Keratinocyte (primary cell): ENCODE measurements around the gene PTPRN2. TPM values are rescaled to one million over a fixed set of nuclear protein-coding genes. Genes with fewer than 3 reads are reported as not detected.

Source experiments
- DNase-seq: peaks from one replicate; pipeline ENCODE4 v3.0.0-alpha.2; 2011; ENCODE audit warnings: low read depth, missing footprints, low spot score
- FAIRE-seq: peaks from 2 replicates; lab custom pipeline; 2011; peaks lifted over from hg19 to GRCh38; lab: Jason Lieb, UNC
- H2AFZ ChIP-seq: 2 replicates; pipeline ENCODE4 v1.6.0; 2012; ENCODE audit warnings: low read length, control low read depth, inconsistent platforms; ENCODE audit not compliant: control insufficient read depth
- H3K27ac ChIP-seq: 2 replicates; pipeline ENCODE4 v1.5.1; 2011; ENCODE audit warnings: low read length; ENCODE audit not compliant: control insufficient read depth, insufficient read depth
- H3K27me3 ChIP-seq: 3 replicates; pipeline ENCODE4 v1.6.0; 2011; ENCODE audit warnings: low read length; ENCODE audit not compliant: control insufficient read depth, insufficient read depth; ENCODE audit errors: extremely low read depth
- H3K36me3 ChIP-seq, 2 experiments: 2 replicates in 1 of 2; 3 replicates in 1 of 2; pipeline ENCODE4 v1.5.1; 2011; ENCODE audit warnings: low read length in 2 of 2, mild to moderate bottlenecking in 1 of 2; ENCODE audit not compliant: control insufficient read depth in 2 of 2, insufficient read depth in 2 of 2; ENCODE audit errors: extremely low read depth in 1 of 2
- H3K4me1 ChIP-seq: 3 replicates; pipeline ENCODE4 v1.5.1; 2011; ENCODE audit warnings: low read length; ENCODE audit not compliant: control insufficient read depth, insufficient read depth; ENCODE audit errors: extremely low read depth
- H3K4me2 ChIP-seq: 3 replicates; pipeline ENCODE4 v1.6.0; 2011; ENCODE audit warnings: low read depth, low read length; ENCODE audit not compliant: control insufficient read depth, insufficient read depth; ENCODE audit errors: extremely low read depth
- H3K4me3 ChIP-seq, 3 experiments: fragments of 200-600 bp in 1 of 3; sonication (generic) in 1 of 3; 2 replicates in 2 of 3; 3 replicates in 1 of 3; pipeline ENCODE4 v1.5.1; 2011 to 2016; ENCODE audit warnings: low read length in 3 of 3, mild to moderate bottlenecking in 3 of 3, control low read depth in 2 of 3, inconsistent platforms in 1 of 3, low read depth in 1 of 3, mixed read lengths in 1 of 3, mixed run types in 1 of 3, moderate library complexity in 1 of 3; ENCODE audit not compliant: control insufficient read depth in 2 of 3, insufficient read depth in 2 of 3; ENCODE audit errors: extremely low read depth in 1 of 3
- H3K79me2 ChIP-seq: 2 replicates; pipeline ENCODE4 v1.6.0; 2012; ENCODE audit warnings: low read length; ENCODE audit not compliant: control insufficient read depth, insufficient read depth
- H3K9ac ChIP-seq: 3 replicates; pipeline ENCODE4 v1.6.0; 2011; ENCODE audit warnings: low read length; ENCODE audit not compliant: control insufficient read depth, insufficient read depth; ENCODE audit errors: extremely low read depth
- H3K9me1 ChIP-seq: 3 replicates; pipeline ENCODE4 v1.6.0; 2011; ENCODE audit warnings: low read length; ENCODE audit not compliant: control insufficient read depth, insufficient read depth; ENCODE audit errors: extremely low read depth
- H3K9me3 ChIP-seq: 2 replicates; pipeline ENCODE4 v1.5.1; 2012; ENCODE audit warnings: low read depth, low read length; ENCODE audit not compliant: control insufficient read depth
- H4K20me1 ChIP-seq: 3 replicates; pipeline ENCODE4 v1.6.0; 2011; ENCODE audit warnings: low read length; ENCODE audit not compliant: control insufficient read depth, insufficient read depth; ENCODE audit errors: extremely low read depth
- CTCF ChIP-seq, 3 experiments: IDR thresholded peaks in 1 of 3; conservative IDR thresholded peaks in 1 of 3; optimal IDR thresholded peaks in 1 of 3; 2 replicates in 2 of 3; 3 replicates in 1 of 3; pipeline versions ENCODE3 to v1.5.1; 2011; ENCODE audit warnings: low read length in 3 of 3, mild to moderate bottlenecking in 3 of 3, moderate library complexity in 2 of 3, control low read depth in 1 of 3, inconsistent platforms in 1 of 3; ENCODE audit not compliant: insufficient read depth in 2 of 3; ENCODE audit errors: extremely low read depth in 1 of 3
- EZH2 ChIP-seq: IDR thresholded peaks from one replicate; pipeline ENCODE4 v1.6.1; 2012; ENCODE audit warnings: inconsistent platforms, mild to moderate bottlenecking, low read length, moderate library complexity
- dilution Hi-C: fragments of 300-500 bp; cut with MboI; formaldehyde crosslinking; loops from one replicate; pipeline ENCODE4 v1.7.0; 2020; ENCODE audit warnings: low sequenced_read_pairs; ENCODE audit not compliant: extremely low pct_ligation_motif_present
- polyA plus RNA-seq, 5 experiments: library from polyadenylated mRNA; depleted of rRNA in 3 of 5; stranded (reverse) in 3 of 5; stranded (forward) in 1 of 5; unstranded in 1 of 5; fragments of >200 nt; gene quantifications; 1 replicate in 1 of 5; 2 replicates in 3 of 5; 3 replicates in 1 of 5; pipeline versions ENCODE4 v1.2.1 to v1.2.3, GENCODE V29; 2011 to 2012; ENCODE audit warnings: missing spikeins in 2 of 5, low read depth in 1 of 5, low replicate concordance in 1 of 5

The PTPRN2 gene
- polyA plus RNA-seq, 1 donor (not counting 4 experiments of a cell fraction or from before 2014, with no cell fraction given): not detected

GRCh38 chr7:157800281-157800680 lies 787.3 kb downstream of the PTPRN2 start:
- H3K27ac ChIP-seq: no peak overlapping the region
- H3K79me2 ChIP-seq: no peaks in the 10 kb centered on the region
- DNase-seq (no peak), FAIRE-seq (no peak)
- no peaks in the 10 kb centered on the region for H4K20me1 ChIP-seq
- no peak overlapping the region for H2AFZ ChIP-seq
- no peaks in the 10 kb centered on the region for H3K27me3 ChIP-seq
- peaks cover 15% of the 10 kb centered on the region for H3K9me3 ChIP-seq
- no peaks in the 10 kb centered on the region for H3K4me1 ChIP-seq
- no peaks in the 10 kb centered on the region for H3K36me3 ChIP-seq
- TF ChIP-seq EZH2: no peak
- no peak for TF ChIP-seq CTCF (optimal IDR thresholded peaks at IDR 0.05 in 1 of 3, IDR thresholded peaks at IDR 0.05 in 1 of 3, conservative IDR thresholded peaks at IDR 0.05 in 1 of 3; ENCODE audit: extremely low read depth in 1 of 3, insufficient read depth in 2 of 3, low read length in 3 of 3)
- H3K4me3 ChIP-seq: no peak overlapping the region
- H3K9ac ChIP-seq: no peak overlapping the region
- dilution Hi-C loops: no loop called here
- H3K9me1 ChIP-seq: no peaks in the 10 kb centered on the region
- H3K4me2 ChIP-seq: no peak overlapping the region

GRCh38 chr7:157799076-157799685 lies 788.4 kb downstream of the PTPRN2 start:
- Histone ChIP-seq H3K27me3 (no peaks in the 10 kb centered on the region), H3K4me3 (no peak overlapping the region), H3K4me1 (no peaks in the 10 kb centered on the region), H3K79me2 (no peaks in the 10 kb centered on the region), H3K9me1 (no peaks in the 10 kb centered on the region), H3K9ac (no peak overlapping the region), H3K9me3 (peaks cover 12% of the 10 kb centered on the region), H3K36me3 (no peaks in the 10 kb centered on the region), H3K4me2 (no peak overlapping the region), H3K27ac (no peak overlapping the region), H2AFZ (no peak overlapping the region), H4K20me1 (no peaks in the 10 kb centered on the region)
- DNase-seq (no peak), FAIRE-seq (no peak)
- TF ChIP-seq EZH2: no peak
- no peak for TF ChIP-seq CTCF (optimal IDR thresholded peaks at IDR 0.05 in 1 of 3, IDR thresholded peaks at IDR 0.05 in 1 of 3, conservative IDR thresholded peaks at IDR 0.05 in 1 of 3; ENCODE audit: extremely low read depth in 1 of 3, insufficient read depth in 2 of 3, low read length in 3 of 3)
- dilution Hi-C loops: no loop called here
